K562 (cell line): ENCODE data around the gene GUCY1A1.

Experiments used
- POU5F1 ChIP-seq: fragments of 150-350 bp; IDR thresholded peaks from 2 replicates; pipeline ENCODE4 v1.6.1; 2014; ENCODE audit warnings: borderline replicate concordance, low read length, low read depth, mild to moderate bottlenecking; ENCODE audit not compliant: partially characterized antibody
- SMARCC2 ChIP-seq: fragments of 450-650 bp; IDR thresholded peaks from 2 replicates; pipeline ENCODE4 v1.6.1; 2017; ENCODE audit warnings: antibody characterized with exemption, moderate library complexity, mild to moderate bottlenecking, low read depth
- ZNF436 ChIP-seq: fragments of 250-450, 450-650 bp; sonication (Bioruptor Pico); formaldehyde crosslinking; IDR thresholded peaks from 2 replicates; pipeline ENCODE4 v1.7.0; 2020; ENCODE audit warnings: mild to moderate bottlenecking
- TF ChIP-seq, protein P1 (sequence below), 2 experiments: fragments of 450-650 bp; formaldehyde crosslinking in 1 of 2; IDR thresholded peaks; 2 replicates each; pipeline versions ENCODE4 v1.4.0 to v1.6.1; 2014 to 2020; ENCODE audit warnings: mild to moderate bottlenecking in 2 of 2, borderline replicate concordance in 1 of 2, low read depth in 1 of 2
- TF ChIP-seq, protein P2 (sequence below): fragments of 450-650 bp; IDR thresholded peaks from 2 replicates; pipeline ENCODE4 v1.6.1; 2016; ENCODE audit warnings: mild to moderate bottlenecking, moderate library complexity

DNA sequence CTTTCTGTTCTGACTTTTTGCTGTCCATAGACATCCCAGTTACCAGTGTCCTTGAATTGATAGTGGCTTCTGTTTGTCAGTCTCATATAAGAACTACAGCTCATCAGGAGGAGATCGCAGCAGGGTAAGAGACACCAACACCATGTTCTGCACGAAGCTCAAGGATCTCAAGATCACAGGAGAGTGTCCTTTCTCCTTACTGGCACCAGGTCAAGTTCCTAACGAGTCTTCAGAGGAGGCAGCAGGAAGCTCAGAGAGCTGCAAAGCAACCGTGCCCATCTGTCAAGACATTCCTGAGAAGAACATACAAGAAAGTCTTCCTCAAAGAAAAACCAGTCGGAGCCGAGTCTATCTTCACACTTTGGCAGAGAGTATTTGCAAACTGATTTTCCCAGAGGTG, 30.1 kb downstream of the GUCY1A1 start:
- TF ChIP-seq, protein P1, sequence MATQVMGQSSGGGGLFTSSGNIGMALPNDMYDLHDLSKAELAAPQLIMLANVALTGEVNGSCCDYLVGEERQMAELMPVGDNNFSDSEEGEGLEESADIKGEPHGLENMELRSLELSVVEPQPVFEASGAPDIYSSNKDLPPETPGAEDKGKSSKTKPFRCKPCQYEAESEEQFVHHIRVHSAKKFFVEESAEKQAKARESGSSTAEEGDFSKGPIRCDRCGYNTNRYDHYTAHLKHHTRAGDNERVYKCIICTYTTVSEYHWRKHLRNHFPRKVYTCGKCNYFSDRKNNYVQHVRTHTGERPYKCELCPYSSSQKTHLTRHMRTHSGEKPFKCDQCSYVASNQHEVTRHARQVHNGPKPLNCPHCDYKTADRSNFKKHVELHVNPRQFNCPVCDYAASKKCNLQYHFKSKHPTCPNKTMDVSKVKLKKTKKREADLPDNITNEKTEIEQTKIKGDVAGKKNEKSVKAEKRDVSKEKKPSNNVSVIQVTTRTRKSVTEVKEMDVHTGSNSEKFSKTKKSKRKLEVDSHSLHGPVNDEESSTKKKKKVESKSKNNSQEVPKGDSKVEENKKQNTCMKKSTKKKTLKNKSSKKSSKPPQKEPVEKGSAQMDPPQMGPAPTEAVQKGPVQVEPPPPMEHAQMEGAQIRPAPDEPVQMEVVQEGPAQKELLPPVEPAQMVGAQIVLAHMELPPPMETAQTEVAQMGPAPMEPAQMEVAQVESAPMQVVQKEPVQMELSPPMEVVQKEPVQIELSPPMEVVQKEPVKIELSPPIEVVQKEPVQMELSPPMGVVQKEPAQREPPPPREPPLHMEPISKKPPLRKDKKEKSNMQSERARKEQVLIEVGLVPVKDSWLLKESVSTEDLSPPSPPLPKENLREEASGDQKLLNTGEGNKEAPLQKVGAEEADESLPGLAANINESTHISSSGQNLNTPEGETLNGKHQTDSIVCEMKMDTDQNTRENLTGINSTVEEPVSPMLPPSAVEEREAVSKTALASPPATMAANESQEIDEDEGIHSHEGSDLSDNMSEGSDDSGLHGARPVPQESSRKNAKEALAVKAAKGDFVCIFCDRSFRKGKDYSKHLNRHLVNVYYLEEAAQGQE (IDR thresholded peaks at IDR 0.05; ENCODE audit: borderline replicate concordance): no peak
- TF ChIP-seq, protein P1 (CRISPR knock-in tag; IDR thresholded peaks at IDR 0.05; ENCODE audit: low read depth): no peak
- TF ChIP-seq ZNF436 (CRISPR knock-in tag) (no peak), POU5F1 (no peak), SMARCC2 (no peak)
- TF ChIP-seq, protein P2, sequence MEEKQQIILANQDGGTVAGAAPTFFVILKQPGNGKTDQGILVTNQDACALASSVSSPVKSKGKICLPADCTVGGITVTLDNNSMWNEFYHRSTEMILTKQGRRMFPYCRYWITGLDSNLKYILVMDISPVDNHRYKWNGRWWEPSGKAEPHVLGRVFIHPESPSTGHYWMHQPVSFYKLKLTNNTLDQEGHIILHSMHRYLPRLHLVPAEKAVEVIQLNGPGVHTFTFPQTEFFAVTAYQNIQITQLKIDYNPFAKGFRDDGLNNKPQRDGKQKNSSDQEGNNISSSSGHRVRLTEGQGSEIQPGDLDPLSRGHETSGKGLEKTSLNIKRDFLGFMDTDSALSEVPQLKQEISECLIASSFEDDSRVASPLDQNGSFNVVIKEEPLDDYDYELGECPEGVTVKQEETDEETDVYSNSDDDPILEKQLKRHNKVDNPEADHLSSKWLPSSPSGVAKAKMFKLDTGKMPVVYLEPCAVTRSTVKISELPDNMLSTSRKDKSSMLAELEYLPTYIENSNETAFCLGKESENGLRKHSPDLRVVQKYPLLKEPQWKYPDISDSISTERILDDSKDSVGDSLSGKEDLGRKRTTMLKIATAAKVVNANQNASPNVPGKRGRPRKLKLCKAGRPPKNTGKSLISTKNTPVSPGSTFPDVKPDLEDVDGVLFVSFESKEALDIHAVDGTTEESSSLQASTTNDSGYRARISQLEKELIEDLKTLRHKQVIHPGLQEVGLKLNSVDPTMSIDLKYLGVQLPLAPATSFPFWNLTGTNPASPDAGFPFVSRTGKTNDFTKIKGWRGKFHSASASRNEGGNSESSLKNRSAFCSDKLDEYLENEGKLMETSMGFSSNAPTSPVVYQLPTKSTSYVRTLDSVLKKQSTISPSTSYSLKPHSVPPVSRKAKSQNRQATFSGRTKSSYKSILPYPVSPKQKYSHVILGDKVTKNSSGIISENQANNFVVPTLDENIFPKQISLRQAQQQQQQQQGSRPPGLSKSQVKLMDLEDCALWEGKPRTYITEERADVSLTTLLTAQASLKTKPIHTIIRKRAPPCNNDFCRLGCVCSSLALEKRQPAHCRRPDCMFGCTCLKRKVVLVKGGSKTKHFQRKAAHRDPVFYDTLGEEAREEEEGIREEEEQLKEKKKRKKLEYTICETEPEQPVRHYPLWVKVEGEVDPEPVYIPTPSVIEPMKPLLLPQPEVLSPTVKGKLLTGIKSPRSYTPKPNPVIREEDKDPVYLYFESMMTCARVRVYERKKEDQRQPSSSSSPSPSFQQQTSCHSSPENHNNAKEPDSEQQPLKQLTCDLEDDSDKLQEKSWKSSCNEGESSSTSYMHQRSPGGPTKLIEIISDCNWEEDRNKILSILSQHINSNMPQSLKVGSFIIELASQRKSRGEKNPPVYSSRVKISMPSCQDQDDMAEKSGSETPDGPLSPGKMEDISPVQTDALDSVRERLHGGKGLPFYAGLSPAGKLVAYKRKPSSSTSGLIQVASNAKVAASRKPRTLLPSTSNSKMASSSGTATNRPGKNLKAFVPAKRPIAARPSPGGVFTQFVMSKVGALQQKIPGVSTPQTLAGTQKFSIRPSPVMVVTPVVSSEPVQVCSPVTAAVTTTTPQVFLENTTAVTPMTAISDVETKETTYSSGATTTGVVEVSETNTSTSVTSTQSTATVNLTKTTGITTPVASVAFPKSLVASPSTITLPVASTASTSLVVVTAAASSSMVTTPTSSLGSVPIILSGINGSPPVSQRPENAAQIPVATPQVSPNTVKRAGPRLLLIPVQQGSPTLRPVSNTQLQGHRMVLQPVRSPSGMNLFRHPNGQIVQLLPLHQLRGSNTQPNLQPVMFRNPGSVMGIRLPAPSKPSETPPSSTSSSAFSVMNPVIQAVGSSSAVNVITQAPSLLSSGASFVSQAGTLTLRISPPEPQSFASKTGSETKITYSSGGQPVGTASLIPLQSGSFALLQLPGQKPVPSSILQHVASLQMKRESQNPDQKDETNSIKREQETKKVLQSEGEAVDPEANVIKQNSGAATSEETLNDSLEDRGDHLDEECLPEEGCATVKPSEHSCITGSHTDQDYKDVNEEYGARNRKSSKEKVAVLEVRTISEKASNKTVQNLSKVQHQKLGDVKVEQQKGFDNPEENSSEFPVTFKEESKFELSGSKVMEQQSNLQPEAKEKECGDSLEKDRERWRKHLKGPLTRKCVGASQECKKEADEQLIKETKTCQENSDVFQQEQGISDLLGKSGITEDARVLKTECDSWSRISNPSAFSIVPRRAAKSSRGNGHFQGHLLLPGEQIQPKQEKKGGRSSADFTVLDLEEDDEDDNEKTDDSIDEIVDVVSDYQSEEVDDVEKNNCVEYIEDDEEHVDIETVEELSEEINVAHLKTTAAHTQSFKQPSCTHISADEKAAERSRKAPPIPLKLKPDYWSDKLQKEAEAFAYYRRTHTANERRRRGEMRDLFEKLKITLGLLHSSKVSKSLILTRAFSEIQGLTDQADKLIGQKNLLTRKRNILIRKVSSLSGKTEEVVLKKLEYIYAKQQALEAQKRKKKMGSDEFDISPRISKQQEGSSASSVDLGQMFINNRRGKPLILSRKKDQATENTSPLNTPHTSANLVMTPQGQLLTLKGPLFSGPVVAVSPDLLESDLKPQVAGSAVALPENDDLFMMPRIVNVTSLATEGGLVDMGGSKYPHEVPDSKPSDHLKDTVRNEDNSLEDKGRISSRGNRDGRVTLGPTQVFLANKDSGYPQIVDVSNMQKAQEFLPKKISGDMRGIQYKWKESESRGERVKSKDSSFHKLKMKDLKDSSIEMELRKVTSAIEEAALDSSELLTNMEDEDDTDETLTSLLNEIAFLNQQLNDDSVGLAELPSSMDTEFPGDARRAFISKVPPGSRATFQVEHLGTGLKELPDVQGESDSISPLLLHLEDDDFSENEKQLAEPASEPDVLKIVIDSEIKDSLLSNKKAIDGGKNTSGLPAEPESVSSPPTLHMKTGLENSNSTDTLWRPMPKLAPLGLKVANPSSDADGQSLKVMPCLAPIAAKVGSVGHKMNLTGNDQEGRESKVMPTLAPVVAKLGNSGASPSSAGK: no peak
